Activated CD8-positive, alpha-beta memory T cell treated with anti-CD3 and anti-CD28 coated beads, Interleukin-2, amount 10 ng/mL, durations not matched to agents 7 days and 5 days (primary cell): ENCODE data around the gene SPARCL1. TPM values are rescaled to one million over a fixed set of nuclear protein-coding genes. Genes with fewer than 3 reads are reported as not detected.
"Not testable (repeated sequence)": the region's sequence is repeated elsewhere in the genome, so short reads cannot be mapped to it uniquely, and the experiment has no call there.

Experiments
- ATAC-seq: fragments of 150-1000 bp; cut with Tn5 transposase; one replicate; pipeline ENCODE4 v1.10.0; 2021; ENCODE audit warnings: moderate library complexity
- CTCF ChIA-PET: fragments of 350-600 bp; sonication (Branson Sonifier 250); formaldehyde crosslinking; loops from one replicate; lab custom pipeline; 2021; ENCODE audit warnings: antibody characterized with exemption; lab: Charles Lee
- DNase-seq: peaks from one replicate; pipeline ENCODE4 v3.0.0-alpha.2; 2020
- H3K27ac Mint-ChIP-seq: one replicate; pipeline ENCODE4 v1.8.0; 2021; ENCODE audit warnings: mild to moderate bottlenecking, mixed read lengths
- H3K27me3 Mint-ChIP-seq: one replicate; pipeline ENCODE4 v1.8.0; 2021; ENCODE audit warnings: mixed read lengths
- H3K36me3 Mint-ChIP-seq: one replicate; pipeline ENCODE4 v1.8.0; 2021; ENCODE audit warnings: mild to moderate bottlenecking, mixed read lengths
- H3K4me1 Mint-ChIP-seq: one replicate; pipeline ENCODE4 v1.8.0; 2021; ENCODE audit warnings: mixed read lengths
- H3K4me3 Mint-ChIP-seq: one replicate; pipeline ENCODE4 v1.8.0; 2021; ENCODE audit warnings: mild to moderate bottlenecking, moderate library complexity, mixed read lengths
- H3K9me3 Mint-ChIP-seq: one replicate; pipeline ENCODE4 v1.8.0; 2022; ENCODE audit warnings: low read depth, mixed read lengths
- total RNA-seq, 2 experiments: library from RNA; stranded (reverse); gene quantifications; one replicate each; pipeline ENCODE4 v1.2.3, GENCODE V29; 2021

Gene SPARCL1
- total RNA-seq, 2 experiments from 2014 or later: not detected

- peaks cover 2% of the 10 kb centered on the region for H3K9me3 Mint-ChIP-seq
- CTCF ChIA-PET: interaction anchor here (2.1 kb wide), 1 partner anchor 114 kb away, joined by 5 read pairs; no protein-coding TSS in a partner anchor
- peaks cover 3% of the 10 kb centered on the region for H3K36me3 Mint-ChIP-seq
- H3K4me1 Mint-ChIP-seq: peaks cover 5% of the 10 kb centered on the region
- peaks cover 2% of the 10 kb centered on the region for H3K27me3 Mint-ChIP-seq
- no peak for ATAC-seq
- H3K27ac Mint-ChIP-seq: no peak overlapping the region
- no peak overlapping the region for H3K4me3 Mint-ChIP-seq
- no peak for DNase-seq
Measured at GRCh38 chr4:87489678-87490077, 39.5 kb downstream of the SPARCL1 start.

GRCh38 chr4:87488666-87489065 is 40.5 kb downstream of the SPARCL1 start:
- H3K27me3 Mint-ChIP-seq, CTCF ChIA-PET, ATAC-seq, H3K36me3 Mint-ChIP-seq, H3K4me1 Mint-ChIP-seq, H3K27ac Mint-ChIP-seq, H3K4me3 Mint-ChIP-seq, DNase-seq, H3K9me3 Mint-ChIP-seq: not testable (repeated sequence)

GRCh38 chr4:87483247-87483646 is 45.9 kb downstream of the SPARCL1 start:
- not testable (repeated sequence) for DNase-seq, H3K4me3 Mint-ChIP-seq, H3K9me3 Mint-ChIP-seq, H3K27me3 Mint-ChIP-seq, H3K27ac Mint-ChIP-seq, H3K4me1 Mint-ChIP-seq, ATAC-seq, H3K36me3 Mint-ChIP-seq
- CTCF ChIA-PET: interaction anchor here (1.2 kb wide), 1 partner anchor 18 kb away, joined by 3 read pairs; no protein-coding TSS in a partner anchor

DNA sequence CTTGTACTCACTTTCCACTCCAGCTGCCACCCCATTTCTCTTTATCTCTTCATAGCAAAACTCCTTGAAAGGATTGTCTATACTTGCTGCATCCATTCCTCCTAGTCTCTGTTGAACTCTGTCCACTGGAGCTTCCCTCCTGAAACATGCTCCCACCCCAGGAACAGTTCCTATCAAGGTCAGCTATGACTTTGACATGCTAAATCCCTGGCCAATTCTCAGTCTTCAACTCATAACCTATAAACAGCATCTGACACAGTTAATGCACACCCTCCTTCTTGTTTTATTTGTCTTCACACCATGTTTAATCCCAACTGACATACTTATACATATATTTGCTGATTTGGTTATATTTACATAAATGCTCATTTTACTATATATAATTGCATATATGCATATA is 47.8 kb downstream of the SPARCL1 start:
- H3K36me3 Mint-ChIP-seq: no peaks in the 10 kb centered on the region
- H3K27ac Mint-ChIP-seq: no peak overlapping the region
- no peak for DNase-seq
- H3K4me1 Mint-ChIP-seq: no peaks in the 10 kb centered on the region
- H3K27me3 Mint-ChIP-seq: peaks cover 2% of the 10 kb centered on the region
- no peak for ATAC-seq
- H3K4me3 Mint-ChIP-seq: no peak overlapping the region
- no peaks in the 10 kb centered on the region for H3K9me3 Mint-ChIP-seq
- CTCF ChIA-PET: interaction anchor here (1.8 kb wide), 1 partner anchor 13 kb away, joined by 4 read pairs; no protein-coding TSS in a partner anchor

- no peaks in the 10 kb centered on the region for H3K27me3 Mint-ChIP-seq
- ATAC-seq (no peak), DNase-seq (no peak)
- CTCF ChIA-PET: no interaction called here
- H3K4me3 Mint-ChIP-seq: no peak overlapping the region
- H3K36me3 Mint-ChIP-seq: no peaks in the 10 kb centered on the region
- no peaks in the 10 kb centered on the region for H3K9me3 Mint-ChIP-seq
- H3K27ac Mint-ChIP-seq: no peak overlapping the region
- H3K4me1 Mint-ChIP-seq: no peaks in the 10 kb centered on the region
Measured at GRCh38 chr4:87478732-87479250, 50.4 kb downstream of the SPARCL1 start.

DNA sequence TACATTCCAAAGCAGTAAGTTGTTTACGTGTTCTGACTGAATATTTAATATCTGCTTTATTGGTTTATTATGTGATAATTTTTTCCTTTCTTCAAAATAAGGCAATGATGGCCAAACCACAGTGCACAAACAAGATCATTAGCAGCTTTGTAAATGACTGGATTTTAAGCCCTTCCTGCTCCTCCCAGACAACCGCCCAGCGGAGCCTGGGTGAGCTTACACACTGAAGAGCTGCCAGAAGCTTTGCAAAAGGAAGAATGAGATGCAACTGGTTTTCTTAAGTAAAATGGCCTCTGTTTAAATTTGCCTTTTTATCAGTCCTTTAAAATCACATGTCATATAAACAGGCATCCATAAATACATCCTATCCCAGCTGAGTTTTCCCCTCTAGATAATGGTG is 52.2 kb downstream of the SPARCL1 start:
- Mint-ChIP-seq H3K36me3 (no peaks in the 10 kb centered on the region), H3K27ac (no peak overlapping the region), H3K27me3 (no peaks in the 10 kb centered on the region), H3K4me1 (no peaks in the 10 kb centered on the region), H3K4me3 (no peak overlapping the region), H3K9me3 (no peaks in the 10 kb centered on the region)
- DNase-seq (no peak), ATAC-seq (no peak)
- CTCF ChIA-PET: interaction anchor here (1.1 kb wide), 1 partner anchor 12 kb away, joined by 3 read pairs; no protein-coding TSS in a partner anchor

DNA sequence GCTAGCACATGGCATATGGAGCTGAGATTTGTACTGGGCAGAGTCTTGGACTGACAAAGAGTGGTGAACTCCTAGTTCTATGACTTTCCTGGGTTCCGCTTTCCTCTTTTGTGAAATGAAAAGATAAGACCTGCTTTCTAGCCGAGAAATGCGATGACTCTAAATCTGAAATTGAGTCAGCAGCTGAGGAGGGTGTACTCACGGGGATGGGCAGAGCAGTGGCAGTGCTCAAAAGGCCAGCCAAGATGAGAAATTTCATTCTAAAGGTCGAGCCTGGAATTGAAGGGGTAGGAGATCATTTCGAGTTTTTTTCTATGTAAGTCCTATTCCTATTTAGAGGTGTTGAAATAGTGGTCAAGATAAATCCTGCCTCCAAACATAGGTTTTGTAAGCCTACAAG is 59.8 kb downstream of the SPARCL1 start:
- DNase-seq (no peak), ATAC-seq (no peak)
- Mint-ChIP-seq H3K9me3 (no peaks in the 10 kb centered on the region), H3K36me3 (no peaks in the 10 kb centered on the region), H3K4me3 (no peak overlapping the region), H3K4me1 (peaks cover 4% of the 10 kb centered on the region), H3K27ac (no peak overlapping the region), H3K27me3 (no peaks in the 10 kb centered on the region)
- CTCF ChIA-PET: no interaction called here

GRCh38 chr4:87465739-87466366 is 63.3 kb downstream of the SPARCL1 start:
- no peaks in the 10 kb centered on the region for H3K27me3 Mint-ChIP-seq

DNA sequence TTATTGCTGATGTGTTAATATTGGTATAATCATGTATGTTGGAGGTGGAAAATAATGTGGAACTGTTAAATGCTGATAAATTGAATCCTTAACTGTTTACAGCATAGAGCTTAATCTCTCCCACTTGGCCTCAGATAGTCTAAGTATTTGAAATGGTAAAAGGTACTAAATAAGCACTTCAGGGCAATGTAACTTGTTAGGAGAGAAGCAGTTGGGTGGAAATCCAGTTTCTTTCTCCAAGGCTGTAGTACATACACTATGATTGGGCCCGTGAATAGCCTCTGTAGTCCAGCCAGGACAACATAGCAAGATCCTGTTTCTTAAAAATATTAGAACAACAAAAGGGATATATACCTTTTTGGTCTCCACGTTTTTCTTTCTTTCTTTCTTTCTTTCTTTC is 67.1 kb downstream of the SPARCL1 start:
- CTCF ChIA-PET: no interaction called here
- ATAC-seq: no peak
- DNase-seq: no peak
- Mint-ChIP-seq H3K4me3 (no peak overlapping the region), H3K36me3 (peaks cover 13% of the 10 kb centered on the region), H3K27ac (no peak overlapping the region), H3K27me3 (no peaks in the 10 kb centered on the region), H3K9me3 (peaks cover 2% of the 10 kb centered on the region), H3K4me1 (no peaks in the 10 kb centered on the region)

More at GRCh38 chr4:87465739-87466366, 63.3 kb downstream of the SPARCL1 start:
- Mint-ChIP-seq H3K9me3 (no peaks in the 10 kb centered on the region), H3K4me3 (no peak overlapping the region), H3K4me1 (peaks cover 4% of the 10 kb centered on the region), H3K36me3 (no peaks in the 10 kb centered on the region), H3K27ac (no peak overlapping the region)
- no peak for DNase-seq
- CTCF ChIA-PET: interaction anchor here (0.6 to 4.2 kb wide), 13 partner anchors 8 to 315 kb away, joined by 3 to 27 read pairs (median 4); partner anchors contain the start of gene HSD17B11
- ATAC-seq: peak; percentile 42

DNA sequence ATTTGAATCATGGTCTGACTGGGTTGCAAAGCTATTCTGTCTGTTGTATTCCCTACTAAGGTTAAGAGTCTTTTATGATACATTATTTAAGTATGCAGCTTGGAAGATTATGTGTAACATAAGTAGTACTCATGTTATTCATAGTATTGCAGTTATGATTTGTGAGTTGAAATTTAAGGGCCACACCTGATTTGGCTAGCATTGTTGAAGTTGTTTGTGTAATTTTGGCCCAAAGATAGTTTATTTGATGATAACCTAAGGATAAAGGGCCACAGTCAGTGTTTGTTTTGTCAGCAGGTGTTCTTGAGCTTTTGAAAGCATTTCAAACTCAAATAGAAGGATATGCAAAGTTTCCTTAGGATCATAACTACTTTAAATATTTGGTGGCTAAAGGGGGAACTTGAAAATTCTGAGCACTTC is 67.9 kb downstream of the SPARCL1 start:
- DNase-seq (no peak), ATAC-seq (no peak)
- Mint-ChIP-seq H3K27ac (no peak overlapping the region), H3K36me3 (peaks cover 13% of the 10 kb centered on the region), H3K9me3 (peaks cover 2% of the 10 kb centered on the region), H3K4me3 (no peak overlapping the region), H3K4me1 (no peaks in the 10 kb centered on the region), H3K27me3 (no peaks in the 10 kb centered on the region)
- CTCF ChIA-PET: no interaction called here

GRCh38 chr4:87458913-87459312 is 70.3 kb downstream of the SPARCL1 start:
- Mint-ChIP-seq H3K4me1 (no peaks in the 10 kb centered on the region), H3K27me3 (no peaks in the 10 kb centered on the region), H3K36me3 (peaks cover 13% of the 10 kb centered on the region), H3K27ac (no peak overlapping the region), H3K4me3 (no peak overlapping the region), H3K9me3 (peaks cover 2% of the 10 kb centered on the region)
- DNase-seq (no peak), ATAC-seq (no peak)
- CTCF ChIA-PET: no interaction called here

- Mint-ChIP-seq H3K9me3 (no peaks in the 10 kb centered on the region), H3K27ac (no peak overlapping the region), H3K27me3 (no peaks in the 10 kb centered on the region), H3K4me3 (no peak overlapping the region), H3K4me1 (no peaks in the 10 kb centered on the region), H3K36me3 (peaks cover 4% of the 10 kb centered on the region)
- DNase-seq (no peak), ATAC-seq (no peak)
- CTCF ChIA-PET: no interaction called here
Measured at GRCh38 chr4:87451537-87451936, 77.6 kb downstream of the SPARCL1 start.

DNA sequence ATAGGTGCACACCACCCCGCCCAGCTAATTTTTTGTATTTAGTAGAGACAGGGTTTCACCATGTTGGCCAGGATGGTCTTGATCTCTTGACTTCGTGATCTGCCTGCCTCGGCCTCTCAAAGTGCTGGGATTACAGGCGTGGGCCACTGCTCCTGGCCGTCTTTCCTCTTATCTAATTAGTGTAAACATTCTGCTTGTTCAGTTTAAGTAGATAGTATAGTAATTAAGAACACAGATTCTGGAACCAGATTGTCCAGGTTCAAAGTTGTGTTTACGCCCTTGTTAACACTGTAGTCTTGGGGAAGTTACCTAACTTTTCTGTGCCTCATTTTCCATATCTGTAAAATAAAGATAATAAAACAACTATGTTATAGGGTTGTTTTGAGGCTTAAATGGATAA is 82.8 kb downstream of the SPARCL1 start:
- not testable (repeated sequence) for H3K4me3 Mint-ChIP-seq, DNase-seq, H3K27me3 Mint-ChIP-seq

DNA sequence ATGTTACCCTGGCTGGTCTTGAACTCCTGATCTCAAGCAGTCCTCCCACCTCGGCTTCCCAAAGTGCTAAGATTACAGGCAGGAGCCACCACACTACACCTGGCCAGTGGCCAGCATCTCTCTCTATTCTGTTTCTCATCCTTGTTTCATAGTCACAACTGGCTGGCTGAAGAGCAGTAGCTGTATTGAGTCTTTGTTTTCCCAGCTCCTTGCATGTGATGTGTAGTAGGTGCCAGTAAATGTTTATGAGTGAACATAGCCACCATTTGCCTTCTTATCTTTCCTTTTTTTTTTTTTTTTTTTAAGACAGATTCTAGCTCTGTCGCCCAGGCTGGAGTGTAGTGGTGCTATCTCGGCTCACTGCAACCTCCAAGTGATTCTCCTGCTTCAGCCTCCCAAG is 83.2 kb downstream of the SPARCL1 start:
- peaks cover 10% of the 10 kb centered on the region for H3K36me3 Mint-ChIP-seq
- no peak overlapping the region for H3K4me3 Mint-ChIP-seq
- H3K27ac Mint-ChIP-seq: no peak overlapping the region
- no peaks in the 10 kb centered on the region for H3K9me3 Mint-ChIP-seq
- CTCF ChIA-PET: interaction anchor here (1.3 kb wide), 1 partner anchor 70 kb away, joined by 4 read pairs; no protein-coding TSS in a partner anchor
- DNase-seq (no peak), ATAC-seq (no peak)
- H3K27me3 Mint-ChIP-seq: no peaks in the 10 kb centered on the region
- H3K4me1 Mint-ChIP-seq: peaks cover 2% of the 10 kb centered on the region

More for the DNA sequence above, 82.8 kb downstream of the SPARCL1 start:
- CTCF ChIA-PET: interaction anchor here (1.3 kb wide), 1 partner anchor 70 kb away, joined by 4 read pairs; no protein-coding TSS in a partner anchor
- not testable (repeated sequence) for H3K4me1 Mint-ChIP-seq, H3K36me3 Mint-ChIP-seq, ATAC-seq, H3K9me3 Mint-ChIP-seq, H3K27ac Mint-ChIP-seq
